ENCODE results near the gene STT3B.
"Not testable (repeated sequence)": the region's sequence is repeated elsewhere in the genome, so short reads cannot be mapped to it uniquely, and the experiment has no call there.

The STT3B gene

DNA sequence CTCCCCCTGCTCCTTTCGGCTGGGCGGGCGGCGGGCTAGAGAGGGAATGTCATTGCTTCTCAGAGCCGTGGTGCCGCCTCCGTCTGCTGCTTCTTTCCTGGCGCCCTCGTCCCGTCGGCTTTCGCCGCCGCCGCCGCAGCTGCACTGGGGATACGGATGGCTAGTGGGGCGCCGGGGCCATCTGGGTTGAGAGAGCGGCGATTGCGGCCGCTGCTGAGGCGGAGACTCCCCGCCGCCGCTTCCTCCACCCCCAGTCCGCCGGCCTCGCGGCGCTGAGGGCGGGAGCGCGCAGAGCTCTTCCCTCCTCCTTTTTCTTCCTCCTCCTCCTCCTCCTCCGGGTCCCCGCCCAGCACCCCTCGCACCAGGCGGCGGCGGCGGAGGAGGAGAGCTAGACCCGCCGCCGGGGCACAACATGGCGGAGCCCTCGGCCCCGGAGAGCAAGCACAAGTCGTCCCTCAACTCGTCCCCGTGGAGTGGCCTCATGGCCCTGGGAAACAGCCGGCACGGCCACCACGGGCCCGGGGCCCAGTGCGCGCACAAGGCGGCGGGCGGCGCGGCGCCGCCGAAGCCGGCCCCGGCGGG is at the start of gene STT3B:
TSS of gene STT3B (plus strand) at position 339 of the 582 bp plus-strand sequence. CDS start at position 413, 74 bp downstream.
- peak; percentile 71 to 72 for DNase-seq (ENCODE audit: low read depth in 2 of 2)

DNA sequence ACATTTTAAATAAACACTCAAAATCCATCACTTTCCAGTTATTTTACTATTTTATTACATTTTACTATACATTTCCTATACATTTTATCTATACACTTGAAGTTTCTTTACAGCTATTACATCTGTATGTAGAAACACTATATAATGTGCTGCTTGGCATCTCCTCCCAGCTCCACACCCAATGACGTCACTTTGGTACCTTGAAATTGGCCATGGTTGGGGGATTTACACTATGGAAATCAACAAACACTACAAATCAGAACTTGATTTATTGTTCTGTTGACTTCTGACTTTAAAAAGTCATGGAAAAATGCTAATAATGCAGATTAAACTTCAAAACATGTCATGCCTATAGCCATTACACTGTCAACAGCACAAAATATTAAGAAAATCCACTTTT is 48.9 kb upstream of the STT3B start:
- no peak for DNase-seq (ENCODE audit: low read depth in 2 of 2)

DNA sequence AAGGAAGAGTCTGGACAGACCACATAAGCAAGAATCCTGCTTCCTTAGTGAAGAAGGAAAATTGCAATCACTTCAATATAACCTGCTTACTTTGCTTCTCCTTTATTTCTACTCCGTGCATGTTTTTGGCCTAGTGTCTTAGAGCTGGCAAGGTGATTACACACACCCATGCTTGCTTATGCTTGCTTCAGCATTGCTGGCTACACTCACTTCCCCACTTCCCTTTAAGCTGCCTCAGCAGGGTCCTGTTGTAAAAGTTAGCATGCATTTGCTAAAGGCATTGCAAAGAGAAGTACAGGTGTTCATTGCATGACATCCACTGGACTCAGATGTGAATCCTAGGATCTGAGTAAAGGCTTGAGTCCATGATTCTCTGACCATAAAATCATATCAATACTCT is 47.5 kb upstream of the STT3B start:
- no peak for DNase-seq (ENCODE audit: low read depth in 2 of 2)

DNA sequence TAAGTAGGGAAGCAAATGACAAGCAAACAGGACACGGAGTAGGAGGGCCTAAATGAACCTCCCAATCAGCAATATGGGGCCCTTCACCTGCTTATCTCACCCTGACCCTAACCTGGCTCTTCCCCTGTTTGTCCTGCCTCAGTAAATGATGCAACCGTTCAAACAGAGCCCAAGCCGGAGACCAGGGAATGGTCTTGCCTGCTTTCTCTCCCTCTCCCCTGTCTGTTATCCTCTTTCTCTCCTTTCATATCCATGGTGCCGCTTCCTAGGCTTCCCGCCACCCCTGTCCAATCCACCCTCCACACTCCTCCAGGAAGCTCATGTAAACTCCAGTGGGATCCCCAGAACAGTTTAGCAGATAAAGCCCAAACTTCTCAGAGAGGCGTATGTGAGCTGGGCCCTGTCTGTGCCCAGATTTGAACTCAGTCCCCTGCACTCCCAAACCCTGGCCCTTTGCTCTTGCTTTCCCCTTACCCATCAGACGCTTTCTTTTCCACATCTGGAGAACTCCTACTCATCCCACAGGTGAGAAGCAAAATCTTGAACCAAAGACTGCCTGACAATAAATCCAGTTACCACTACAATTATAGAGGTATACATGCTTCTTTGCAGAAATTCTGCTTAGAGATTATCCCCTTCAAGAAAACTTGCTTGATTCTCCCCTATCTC is 45.7 kb upstream of the STT3B start:
- DNase-seq (ENCODE audit: low read depth in 2 of 2) = no peak

DNA sequence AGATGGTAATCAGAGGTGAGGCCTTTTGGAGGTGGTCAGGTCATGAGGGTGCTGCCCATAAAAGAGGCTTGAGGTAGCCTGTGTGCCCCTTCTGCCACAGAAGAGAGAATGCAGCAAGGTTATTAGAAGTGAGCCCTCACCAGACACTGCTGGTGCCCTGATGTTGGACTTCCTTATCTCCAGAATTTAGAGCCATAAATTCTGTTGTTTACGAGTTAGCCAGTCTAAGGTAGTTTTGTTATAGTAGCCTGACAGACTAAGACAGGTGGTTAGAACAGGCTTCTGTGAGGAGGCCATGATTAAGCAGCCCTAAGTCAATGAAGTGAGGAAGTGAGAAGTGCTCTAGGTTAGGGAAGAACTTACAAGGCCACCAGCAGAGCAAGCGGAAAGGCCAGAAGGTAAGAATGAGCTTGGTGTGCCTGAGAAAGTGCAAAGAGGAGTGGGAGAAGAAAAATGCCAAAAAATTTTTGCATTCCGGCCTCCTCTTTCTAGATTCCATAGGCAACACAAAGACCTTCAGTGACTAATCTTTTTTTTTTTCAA is 44.2 kb upstream of the STT3B start:
- no peak for DNase-seq (ENCODE audit: low read depth in 2 of 2)

DNA sequence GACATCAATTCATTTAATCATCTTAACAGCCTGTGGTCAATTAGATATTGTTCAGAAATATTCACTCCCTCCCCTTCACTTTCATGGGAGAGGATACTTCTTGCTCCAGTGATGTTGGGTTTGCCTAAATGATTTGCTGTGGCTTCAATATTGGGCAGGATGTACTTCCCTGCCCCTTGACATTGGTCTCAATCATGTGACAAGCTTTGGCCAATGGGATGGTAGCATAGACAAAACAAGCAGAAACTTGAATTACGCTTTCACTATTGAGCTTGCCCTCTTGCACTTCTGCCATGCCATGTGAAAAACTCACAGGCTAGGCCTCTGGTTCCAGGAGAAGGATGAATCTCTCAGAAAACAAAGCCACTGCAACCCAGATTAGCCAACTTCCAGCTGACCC is 42.2 kb upstream of the STT3B start:
- no peak for DNase-seq (ENCODE audit: low read depth in 2 of 2)

DNA sequence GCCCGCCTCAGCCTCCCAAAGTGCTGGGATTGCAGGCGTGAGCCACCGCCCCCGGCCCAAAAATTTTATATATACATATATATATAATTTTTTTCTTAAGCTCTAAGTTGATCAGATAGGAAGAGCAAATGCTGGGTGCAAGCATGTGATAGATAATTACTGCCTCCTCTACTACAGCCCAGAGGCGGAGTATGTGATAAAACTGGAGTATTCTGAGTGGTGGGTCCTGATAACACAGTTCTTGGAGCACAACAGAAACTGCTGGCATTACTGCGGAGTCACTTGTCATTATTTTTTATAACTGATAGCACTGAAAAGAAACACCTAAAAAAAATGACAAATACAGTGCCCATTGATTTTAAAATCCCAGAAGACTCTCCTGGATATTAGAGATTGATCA is 41.1 kb upstream of the STT3B start:
- no peak for DNase-seq (ENCODE audit: low read depth in 2 of 2)

DNA sequence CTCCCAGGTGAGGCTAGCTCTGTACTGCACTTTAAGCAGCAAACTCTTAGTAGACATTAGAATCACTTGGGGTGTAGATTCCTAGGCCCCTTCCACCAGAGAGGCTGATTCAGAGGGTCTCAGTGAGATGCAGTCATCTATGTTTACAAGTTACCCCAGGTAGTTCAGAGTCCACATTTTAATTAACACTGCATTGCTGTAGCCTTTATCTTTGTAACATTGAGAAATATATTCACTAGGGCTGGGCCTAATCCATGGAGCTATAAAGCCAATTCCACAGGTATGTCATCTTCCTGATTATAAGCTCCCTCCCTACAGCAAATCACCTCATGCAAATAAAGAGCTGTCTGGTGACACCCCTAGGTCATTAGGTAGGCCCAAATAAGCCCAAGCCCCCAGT is 39.6 kb upstream of the STT3B start:
- no peak for DNase-seq (ENCODE audit: low read depth in 2 of 2)

DNA sequence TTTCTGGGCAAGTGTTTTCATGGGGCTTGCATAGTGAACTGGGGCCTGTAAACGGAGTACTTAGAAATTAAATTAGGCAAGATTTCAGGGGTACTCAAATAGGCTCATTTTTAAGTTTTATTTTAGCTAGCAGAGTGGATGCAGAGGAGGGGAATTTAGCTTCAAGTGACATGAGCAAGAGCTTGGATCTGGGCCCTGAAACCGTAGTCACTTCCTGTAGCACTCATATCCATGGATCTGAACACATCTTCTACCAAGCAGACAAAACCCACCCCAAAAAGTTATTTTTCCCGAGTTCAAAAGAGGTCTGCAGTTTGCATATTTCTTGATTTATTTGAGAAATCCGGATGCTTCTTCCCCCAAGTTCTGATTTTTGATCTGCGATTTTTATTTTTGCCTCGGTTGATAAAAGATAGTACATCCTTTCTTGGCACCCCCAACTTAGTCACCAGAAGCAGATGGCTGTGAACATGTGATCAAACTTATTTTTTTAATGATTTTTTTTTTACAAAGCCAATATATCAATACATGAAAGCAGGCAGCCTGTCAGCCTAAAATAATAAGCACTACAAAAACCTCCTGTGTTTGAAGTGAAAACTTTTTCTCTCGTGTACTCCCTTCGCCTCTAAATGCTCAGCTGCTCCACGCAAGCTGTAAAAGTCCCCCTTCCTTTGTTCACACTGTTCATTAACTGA is 36.6 kb upstream of the STT3B start:
- DNase-seq (ENCODE audit: low read depth in 2 of 2) = no peak

DNA sequence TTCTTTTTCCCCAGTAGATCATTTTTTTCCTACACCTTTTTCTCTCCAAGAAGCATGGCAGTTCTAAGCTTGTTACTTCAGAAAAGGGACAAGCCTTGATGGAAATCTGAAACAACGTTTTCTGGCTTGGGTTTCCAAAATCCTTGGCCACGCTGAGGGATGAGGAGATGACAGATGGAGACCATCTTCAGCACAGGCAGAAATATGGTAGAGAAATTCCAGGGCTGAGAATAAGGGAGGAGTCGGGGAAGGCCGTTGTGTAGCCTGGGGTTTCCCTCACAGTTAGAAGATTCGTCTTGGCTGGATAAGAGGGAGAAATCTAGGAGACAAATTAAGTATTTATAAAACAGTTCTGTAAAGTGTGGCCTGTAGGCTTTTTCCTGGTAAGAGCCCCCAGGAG is 33.9 kb upstream of the STT3B start:
- DNase-seq (ENCODE audit: low read depth in 2 of 2) = no peak

DNA sequence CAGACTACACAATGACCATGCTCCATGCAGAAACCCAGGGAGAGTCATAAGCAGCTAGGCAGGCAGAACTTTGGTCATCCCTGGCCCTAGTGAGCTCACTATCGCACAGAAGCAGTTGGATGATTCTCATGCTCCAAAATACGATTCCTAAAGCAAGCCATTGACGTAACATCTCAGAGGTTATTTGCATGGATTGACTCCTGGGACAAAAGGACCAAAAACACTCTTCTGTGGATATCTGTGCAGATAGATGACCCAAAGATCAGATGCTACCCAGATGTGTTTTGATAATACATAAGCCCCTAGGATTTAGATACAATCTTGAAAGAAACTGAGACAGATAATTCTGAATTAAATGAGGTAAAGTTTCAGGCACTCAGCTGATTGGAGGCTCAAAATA is 33.4 kb upstream of the STT3B start:
- no peak for DNase-seq (ENCODE audit: low read depth in 2 of 2)

DNA sequence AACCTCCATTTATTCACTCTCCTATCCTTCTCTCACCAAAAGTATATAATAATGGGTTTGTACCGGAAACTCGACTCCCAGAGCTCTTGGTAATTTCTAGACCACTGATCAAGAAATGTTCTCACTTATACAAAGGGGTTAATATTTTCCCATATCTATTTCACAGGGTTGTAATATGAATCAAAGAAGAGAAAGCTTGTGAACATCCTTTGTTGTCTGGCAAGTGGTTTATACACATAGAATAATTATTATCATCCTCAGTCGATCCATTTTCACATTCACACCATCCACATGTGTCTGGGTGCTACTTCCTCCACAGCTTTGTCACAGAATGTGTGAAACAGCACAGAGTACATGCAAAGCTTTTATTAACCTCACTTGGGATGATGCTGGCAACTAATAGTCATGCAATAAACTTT is 29.9 kb upstream of the STT3B start:
- DNase-seq (ENCODE audit: low read depth in 2 of 2) = no peak

DNA sequence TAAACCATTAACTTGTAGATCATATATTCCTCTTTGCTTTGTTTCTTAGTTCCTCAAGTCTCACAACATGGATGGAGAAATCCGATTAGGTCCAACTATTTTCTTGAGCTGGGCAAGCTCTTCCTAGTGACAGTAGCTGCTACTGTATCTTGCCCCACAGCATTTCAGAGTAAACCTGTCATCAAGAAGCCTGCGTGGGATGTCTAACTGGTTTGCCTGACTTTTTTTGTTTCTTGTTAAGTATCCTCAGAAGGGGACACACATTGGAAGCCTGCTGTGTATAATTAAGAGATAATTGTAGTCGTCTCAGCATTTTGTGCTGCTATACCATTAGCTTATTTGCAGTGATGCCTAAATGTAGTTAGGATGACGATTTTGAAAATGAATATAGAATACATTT is 29.3 kb upstream of the STT3B start:
- no peak for DNase-seq (ENCODE audit: low read depth in 2 of 2)

DNA sequence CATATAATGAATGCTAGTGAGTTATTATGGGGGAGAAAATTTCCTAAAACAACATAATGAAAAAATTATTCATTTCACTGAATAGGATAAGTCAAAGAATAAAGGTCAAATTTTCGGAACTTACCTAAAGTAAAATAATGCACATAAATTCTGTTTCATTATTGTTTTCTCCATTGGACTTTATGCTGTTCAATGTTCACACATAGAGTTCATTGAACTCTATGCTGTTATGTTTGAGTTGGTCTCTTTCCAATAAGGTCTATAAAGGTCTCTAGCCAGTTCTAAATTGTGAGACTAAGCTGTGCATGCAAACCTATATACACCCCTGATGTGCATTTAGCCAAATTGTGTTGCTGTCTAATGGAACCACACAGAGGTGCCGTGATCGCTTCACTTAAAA is 28.5 kb upstream of the STT3B start:
- no peak for DNase-seq (ENCODE audit: low read depth in 2 of 2)

DNA sequence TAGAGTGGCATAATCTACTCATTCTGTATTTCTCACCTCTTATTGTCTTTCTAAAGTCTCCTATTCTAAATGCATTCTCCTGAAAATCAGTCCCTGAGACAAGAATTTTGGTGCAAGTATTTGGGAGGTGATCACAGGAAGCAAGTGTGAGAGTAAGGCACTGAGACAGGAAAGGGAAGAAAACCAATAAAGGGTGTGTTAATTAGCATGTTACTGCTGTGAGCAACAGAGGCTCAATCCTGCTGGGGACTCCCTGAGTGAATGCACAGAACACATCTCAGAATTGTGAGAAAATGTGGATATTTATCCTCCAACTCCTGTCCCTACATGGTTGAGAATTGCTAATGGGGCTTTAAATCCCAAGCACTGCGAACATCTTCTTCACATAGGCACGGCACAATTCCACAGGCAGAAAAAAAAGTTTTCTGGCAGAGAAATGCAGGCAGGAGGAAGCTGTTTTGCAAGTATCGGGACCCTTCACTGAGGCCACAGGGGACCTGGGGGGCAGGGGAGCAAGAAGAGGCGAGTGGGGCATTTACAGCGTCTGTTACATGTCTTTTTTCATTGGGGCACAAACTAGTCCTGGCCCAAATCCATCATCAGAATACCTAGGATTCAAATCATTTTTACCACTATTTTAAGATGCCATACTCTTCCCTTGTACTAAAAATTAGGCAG is 27.2 kb upstream of the STT3B start:
- DNase-seq (ENCODE audit: low read depth in 2 of 2) = no peak

DNA sequence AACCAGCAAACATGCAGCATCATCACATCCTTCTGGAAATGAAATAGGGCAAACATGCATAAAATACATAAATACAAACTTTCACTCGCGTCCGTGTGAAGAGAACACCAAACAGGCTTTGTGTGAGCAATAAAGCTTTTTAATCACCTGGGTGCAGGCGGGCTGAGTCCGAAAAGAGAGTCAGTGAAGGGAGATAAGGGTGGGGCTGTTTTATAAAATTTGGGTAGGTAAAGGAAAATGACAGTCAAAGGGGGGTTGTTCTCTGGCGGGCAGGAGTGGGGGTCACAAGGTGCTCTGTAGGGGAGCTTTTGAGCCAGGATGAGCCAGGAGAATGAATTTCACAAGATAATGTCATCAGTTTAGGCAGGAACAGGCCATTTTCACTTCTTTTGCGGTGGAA is 26.2 kb upstream of the STT3B start:
- DNase-seq (ENCODE audit: low read depth in 2 of 2) = not testable (repeated sequence)

DNA sequence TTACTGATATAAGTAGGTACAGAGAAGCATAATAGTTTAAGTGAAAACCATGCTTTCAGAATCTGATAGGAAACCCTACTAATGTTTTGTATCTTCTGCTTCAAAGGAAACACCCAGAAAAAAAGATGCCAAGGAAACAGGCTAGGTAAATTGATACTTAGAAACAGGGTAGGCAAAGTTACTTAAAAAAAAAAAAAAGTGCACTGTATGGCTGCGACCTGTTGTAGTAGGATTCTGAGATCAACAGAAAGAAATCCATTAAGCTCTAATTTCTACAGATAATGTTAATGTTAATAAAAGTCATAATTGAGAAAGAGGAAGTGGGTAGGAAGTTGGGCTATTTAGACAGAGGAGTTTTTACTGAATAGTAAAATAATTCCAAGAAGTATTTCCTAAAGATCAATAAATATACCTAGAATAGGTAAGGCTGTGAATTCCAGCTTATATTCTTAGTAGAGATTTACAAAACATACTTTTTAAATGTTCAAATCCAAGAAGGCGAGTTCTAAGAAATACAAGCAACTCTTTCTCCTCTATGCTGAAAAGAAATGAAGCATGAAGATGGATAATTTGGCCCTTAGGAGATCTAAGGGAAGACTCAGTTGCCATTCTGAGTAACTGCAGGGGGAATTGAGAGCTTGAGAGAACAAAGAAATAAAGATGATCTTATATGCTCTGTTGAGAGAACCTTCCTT is 24.1 kb upstream of the STT3B start:
- DNase-seq (ENCODE audit: low read depth in 2 of 2) = no peak

DNA sequence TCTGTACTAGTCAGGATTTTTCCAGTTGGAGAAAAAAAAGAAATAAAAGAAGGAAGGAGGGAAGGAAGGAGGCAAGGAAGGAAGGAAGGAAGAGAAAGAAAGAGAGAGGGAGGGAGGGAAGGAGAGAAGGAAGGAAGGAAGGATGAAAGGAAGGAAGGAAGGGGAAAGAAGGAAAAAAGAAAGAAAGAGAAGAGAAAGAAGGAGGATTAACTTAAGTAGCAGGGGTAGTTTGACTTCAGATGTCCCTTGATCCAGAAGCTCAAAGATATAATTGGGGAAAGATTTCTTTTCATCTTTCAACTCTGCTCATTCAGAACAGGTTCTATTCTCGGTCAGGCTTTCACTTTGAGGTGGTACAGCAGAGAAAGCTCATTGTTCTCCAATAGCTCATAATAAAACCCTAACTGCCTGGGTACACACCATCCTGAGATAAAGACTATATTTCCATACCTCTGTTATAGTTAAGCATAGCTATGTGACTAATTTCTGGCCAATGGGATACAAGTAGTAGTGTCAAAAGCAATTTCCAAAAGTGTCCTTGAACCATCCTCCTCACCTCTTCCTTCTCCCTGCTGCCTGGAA is 23.5 kb upstream of the STT3B start:
- DNase-seq (ENCODE audit: low read depth in 2 of 2) = no peak

DNA sequence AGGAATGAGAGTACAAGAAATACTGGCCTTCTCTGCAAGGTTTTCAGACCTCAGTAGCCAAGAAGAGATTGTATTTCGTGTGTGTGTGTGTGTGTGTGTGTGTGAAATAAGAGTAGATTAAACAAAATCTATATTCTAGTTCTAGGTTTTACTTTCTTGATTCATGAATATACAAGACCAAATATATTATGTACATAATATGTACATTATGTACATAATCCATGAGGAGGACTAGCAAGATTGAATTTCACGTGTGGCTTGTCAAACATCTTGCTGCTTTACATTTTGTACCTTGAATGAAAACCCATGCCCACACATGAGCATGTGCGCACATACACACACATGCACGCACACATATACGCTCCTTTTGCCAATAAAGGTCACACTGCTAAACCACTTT is 18.2 kb upstream of the STT3B start:
- no peak for DNase-seq (ENCODE audit: low read depth in 2 of 2)

DNA sequence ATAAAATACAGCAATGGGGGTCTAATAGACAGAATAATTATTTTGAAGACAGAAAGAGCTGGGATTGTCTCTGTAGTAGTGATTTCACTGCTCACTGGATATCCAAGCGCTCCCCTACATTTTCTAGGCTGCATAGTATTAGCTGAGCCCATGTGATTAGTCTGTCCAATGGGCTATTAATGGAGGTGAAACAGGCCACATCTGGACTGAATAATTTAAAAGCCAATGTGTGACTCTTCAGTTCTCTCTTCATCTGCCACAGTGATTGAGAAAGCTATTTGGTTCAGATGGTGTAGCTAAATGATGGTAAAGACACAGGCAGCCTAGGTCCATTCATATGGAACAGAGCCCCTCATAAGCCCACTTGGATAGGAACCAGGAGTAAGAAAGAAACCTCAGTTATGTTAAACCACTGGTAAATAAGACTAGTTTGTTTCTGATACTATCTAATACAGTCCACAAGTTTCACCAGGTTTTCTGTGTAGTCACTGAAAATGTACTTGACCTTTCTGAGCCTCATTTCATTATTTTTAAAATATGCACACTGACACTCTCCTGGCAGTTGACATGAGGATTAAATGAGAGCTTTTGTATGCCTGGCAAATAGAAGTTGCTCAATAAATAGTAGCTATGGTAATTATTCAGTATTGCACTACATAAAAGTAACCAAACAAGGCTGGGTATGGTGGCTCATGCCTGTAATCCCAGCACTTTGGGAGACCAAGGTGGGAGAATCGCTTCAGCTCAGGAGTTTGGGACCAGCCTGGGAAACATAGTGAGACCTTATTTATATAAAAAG is 17.0 kb upstream of the STT3B start:
- DNase-seq (ENCODE audit: low read depth in 2 of 2) = no peak

DNA sequence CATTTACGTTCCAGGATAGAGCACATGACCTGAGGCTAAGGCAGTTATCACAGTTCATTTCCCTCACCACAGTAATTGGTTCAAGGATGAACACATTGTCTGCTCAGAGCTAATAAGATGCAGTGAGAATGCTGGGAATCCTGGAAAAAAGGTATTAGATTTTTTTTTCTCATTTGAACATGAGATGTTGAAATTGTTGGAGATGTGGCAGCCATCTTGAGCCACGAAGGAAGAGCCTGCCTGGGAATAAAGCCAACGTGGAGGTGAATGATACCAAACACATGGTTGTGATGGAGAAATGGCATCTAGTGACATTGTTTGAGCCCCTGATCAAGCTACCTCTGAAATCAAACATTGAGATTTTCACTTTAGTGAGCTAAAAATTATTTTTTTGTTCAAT is 16.0 kb upstream of the STT3B start:
- no peak for DNase-seq (ENCODE audit: low read depth in 2 of 2)

Measured in stimulated activated CD8-positive, alpha-beta memory T cell treated with anti-CD3 and anti-CD28 coated beads, Interleukin-2, amount 100 ng/mL, for 48 hours (primary cell).